ENCODE results near the gene RTN4RL1. TPM values are rescaled to one million over a fixed set of nuclear protein-coding genes. Genes with fewer than 3 reads are reported as not detected.

Gene RTN4RL1
- total RNA-seq, 1 experiment from 2014 or later: 0.22 TPM

DNA sequence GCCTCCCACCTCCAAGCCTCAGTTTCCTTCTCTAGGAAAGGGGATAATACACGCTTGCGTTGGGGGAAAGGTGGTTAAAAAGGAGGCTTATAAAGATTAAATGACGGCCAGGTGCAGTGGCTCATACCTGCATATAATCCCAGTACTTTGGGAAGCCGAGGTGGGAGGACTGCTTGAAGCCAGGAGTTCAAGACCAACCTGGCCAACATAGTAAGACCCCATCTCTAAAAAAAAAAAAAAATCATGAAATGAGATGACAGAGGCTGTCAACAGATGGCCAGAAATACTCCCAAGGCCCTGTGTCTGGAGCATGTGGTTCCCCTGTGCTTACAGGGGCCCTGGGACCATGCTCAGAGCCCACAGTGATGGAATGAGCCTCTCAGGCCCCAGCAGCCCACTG, 30.4 kb downstream of the RTN4RL1 start:
- no peak overlapping the region for H4K91ac ChIP-seq (ENCODE audit: insufficient read length, low read depth, low read length)
- no peak overlapping the region for H3K23ac ChIP-seq (ENCODE audit: insufficient read length, low read depth, low read length)
- H3T11ph ChIP-seq (ENCODE audit: low read length): no peak overlapping the region
- WGBS (ENCODE audit: extremely low coverage, insufficient read length, low lambda C conversion rate): no CpG with 5 or more reads among the region's 4 CpGs
- H3K4me1 ChIP-seq (ENCODE audit: insufficient read depth, low read length): no peaks in the 10 kb centered on the region; the same call in 1 of the 2 replicates
- no peak overlapping the region for H2BK12ac ChIP-seq (ENCODE audit: insufficient read length, low read depth, low read length)
- no peak overlapping the region for H2BK15ac ChIP-seq (ENCODE audit: low read depth, low read length)
- TF ChIP-seq CTCF (conservative IDR thresholded peaks at IDR 0.05): no peak
- no peak overlapping the region for H3K18ac ChIP-seq (ENCODE audit: insufficient read length, low read depth, low read length)
- H3K23me2 ChIP-seq (ENCODE audit: insufficient read length, low read depth, low read length, poor library complexity, severe bottlenecking): no peaks in the 10 kb centered on the region
- no peak for DNase-seq
- no peak overlapping the region for H3K14ac ChIP-seq (ENCODE audit: insufficient read depth, low read length)
- Mint-ChIP-seq H3K36me3 (ENCODE audit: insufficient read depth in 1 of 3, low read depth in 3 of 3) (no peaks in the 10 kb centered on the region), H3K9me3 (no peaks in the 10 kb centered on the region; a peak in 1 of 5 replicates), H3K4me1 (peaks cover 23 to 35% of the 10 kb centered on the region in 2 experiments), H3K4me3 (no peak overlapping the region), H3K27ac (no peak overlapping the region), H3K27me3 (ENCODE audit: low read depth) (peaks cover 72% of the 10 kb centered on the region)
- H4K8ac ChIP-seq (replicated peaks; ENCODE audit: insufficient read length, low read depth, low read length): no peak overlapping the region
- no peak overlapping the region for H3K4me2 ChIP-seq (ENCODE audit: insufficient read depth, insufficient read length, low read length)
- no peaks in the 10 kb centered on the region for H3K9me3 ChIP-seq (ENCODE audit: control insufficient read depth, low read depth, low read length)
- no peak overlapping the region for H3K27ac ChIP-seq (ENCODE audit: insufficient read length, low read depth, low read length)
- no peak overlapping the region for H3K4ac ChIP-seq (ENCODE audit: low read depth, low read length)
- H4K20me1 ChIP-seq (ENCODE audit: control insufficient read depth, insufficient read depth, insufficient read length): no peaks in the 10 kb centered on the region
- H3K79me2 ChIP-seq (ENCODE audit: insufficient read depth, low read length): no peaks in the 10 kb centered on the region
- no peak overlapping the region for H2AK5ac ChIP-seq (ENCODE audit: insufficient read length, low read length)
- H2BK20ac ChIP-seq (ENCODE audit: low read depth, low read length, poor library complexity, severe bottlenecking): no peak overlapping the region
- no peak overlapping the region for H3K56ac ChIP-seq (ENCODE audit: insufficient read length, low read depth, low read length)
- no peak overlapping the region for H3K9ac ChIP-seq (ENCODE audit: extremely low read depth, insufficient read length, low read length)
- H3K27me3 ChIP-seq (ENCODE audit: insufficient read depth, low read length): peaks cover 7% of the 10 kb centered on the region; the same call in 1 of the 2 replicates
- no peak overlapping the region for H2BK5ac ChIP-seq (ENCODE audit: insufficient read length, low read length)
- H2AFZ ChIP-seq (ENCODE audit: low read length): no peak overlapping the region
- H4K5ac ChIP-seq (ENCODE audit: insufficient read length, low read depth, low read length): no peak overlapping the region
- H2BK120ac ChIP-seq (ENCODE audit: low read depth, low read length, poor library complexity, severe bottlenecking): no peak overlapping the region
- H3K79me1 ChIP-seq (ENCODE audit: insufficient read depth, low read depth, low read length, poor library complexity, severe bottlenecking): no peaks in the 10 kb centered on the region

All from H9 (cell line).